Fibroblast of pulmonary artery (primary cell): Measurements from ENCODE around the gene PON2.
"Not testable (repeated sequence)": the region's sequence is repeated elsewhere in the genome, so short reads cannot be mapped to it uniquely, and the experiment has no call there.

Source experiments
- DNase-seq: peaks from one replicate; pipeline ENCODE4 v3.0.0-alpha.2; 2010; ENCODE audit warnings: low read depth
- H3K4me3 ChIP-seq: replicated peaks from 2 replicates; pipeline ENCODE4 v1.5.1; 2011; ENCODE audit warnings: low read depth, mild to moderate bottlenecking, control low read depth, low read length, moderate library complexity
- TF ChIP-seq, protein P1 (sequence below): IDR thresholded peaks from 2 replicates; pipeline ENCODE4 v1.5.1; 2011; ENCODE audit warnings: mild to moderate bottlenecking, control low read depth, low read length, inconsistent platforms; ENCODE audit errors: missing control alignments

The PON2 gene

DNA sequence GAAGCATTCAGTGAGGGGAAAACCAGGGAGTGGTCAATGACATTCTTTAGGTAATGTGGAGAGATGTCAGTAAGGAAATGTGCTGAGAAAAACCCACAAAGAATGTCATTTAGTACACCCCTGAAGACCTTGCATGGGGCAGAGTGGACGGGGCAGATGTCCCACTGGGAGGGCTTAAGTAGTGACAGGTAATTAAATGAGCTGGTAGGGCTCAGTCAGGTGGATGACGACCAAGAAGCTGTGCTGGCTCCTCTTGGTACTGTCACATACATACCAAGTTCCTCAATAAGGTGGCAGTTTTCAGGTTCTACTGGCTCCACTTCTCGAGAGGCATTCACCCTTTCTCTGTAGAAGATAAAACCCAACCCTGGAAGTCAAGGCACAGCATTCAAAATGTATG, 40.5 kb downstream of the PON2 start:
- no peak overlapping the region for H3K4me3 ChIP-seq
- DNase-seq: no peak
- TF ChIP-seq, protein P1, sequence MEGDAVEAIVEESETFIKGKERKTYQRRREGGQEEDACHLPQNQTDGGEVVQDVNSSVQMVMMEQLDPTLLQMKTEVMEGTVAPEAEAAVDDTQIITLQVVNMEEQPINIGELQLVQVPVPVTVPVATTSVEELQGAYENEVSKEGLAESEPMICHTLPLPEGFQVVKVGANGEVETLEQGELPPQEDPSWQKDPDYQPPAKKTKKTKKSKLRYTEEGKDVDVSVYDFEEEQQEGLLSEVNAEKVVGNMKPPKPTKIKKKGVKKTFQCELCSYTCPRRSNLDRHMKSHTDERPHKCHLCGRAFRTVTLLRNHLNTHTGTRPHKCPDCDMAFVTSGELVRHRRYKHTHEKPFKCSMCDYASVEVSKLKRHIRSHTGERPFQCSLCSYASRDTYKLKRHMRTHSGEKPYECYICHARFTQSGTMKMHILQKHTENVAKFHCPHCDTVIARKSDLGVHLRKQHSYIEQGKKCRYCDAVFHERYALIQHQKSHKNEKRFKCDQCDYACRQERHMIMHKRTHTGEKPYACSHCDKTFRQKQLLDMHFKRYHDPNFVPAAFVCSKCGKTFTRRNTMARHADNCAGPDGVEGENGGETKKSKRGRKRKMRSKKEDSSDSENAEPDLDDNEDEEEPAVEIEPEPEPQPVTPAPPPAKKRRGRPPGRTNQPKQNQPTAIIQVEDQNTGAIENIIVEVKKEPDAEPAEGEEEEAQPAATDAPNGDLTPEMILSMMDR: no peak

GRCh38 chr7:95391761-95392160, 43.1 kb downstream of the PON2 start:
- DNase-seq: peak; percentile 23

GRCh38 chr7:95389516-95389915, 45.3 kb downstream of the PON2 start:
- H3K4me3 ChIP-seq: no peak overlapping the region
- TF ChIP-seq, protein P1: no peak
- no peak for DNase-seq

More at GRCh38 chr7:95391761-95392160, 43.1 kb downstream of the PON2 start:
- no peak overlapping the region for H3K4me3 ChIP-seq
- TF ChIP-seq, protein P1: no peak

GRCh38 chr7:95379457-95379856, 55.4 kb downstream of the PON2 start:
- DNase-seq, H3K4me3 ChIP-seq: not testable (repeated sequence)

DNA sequence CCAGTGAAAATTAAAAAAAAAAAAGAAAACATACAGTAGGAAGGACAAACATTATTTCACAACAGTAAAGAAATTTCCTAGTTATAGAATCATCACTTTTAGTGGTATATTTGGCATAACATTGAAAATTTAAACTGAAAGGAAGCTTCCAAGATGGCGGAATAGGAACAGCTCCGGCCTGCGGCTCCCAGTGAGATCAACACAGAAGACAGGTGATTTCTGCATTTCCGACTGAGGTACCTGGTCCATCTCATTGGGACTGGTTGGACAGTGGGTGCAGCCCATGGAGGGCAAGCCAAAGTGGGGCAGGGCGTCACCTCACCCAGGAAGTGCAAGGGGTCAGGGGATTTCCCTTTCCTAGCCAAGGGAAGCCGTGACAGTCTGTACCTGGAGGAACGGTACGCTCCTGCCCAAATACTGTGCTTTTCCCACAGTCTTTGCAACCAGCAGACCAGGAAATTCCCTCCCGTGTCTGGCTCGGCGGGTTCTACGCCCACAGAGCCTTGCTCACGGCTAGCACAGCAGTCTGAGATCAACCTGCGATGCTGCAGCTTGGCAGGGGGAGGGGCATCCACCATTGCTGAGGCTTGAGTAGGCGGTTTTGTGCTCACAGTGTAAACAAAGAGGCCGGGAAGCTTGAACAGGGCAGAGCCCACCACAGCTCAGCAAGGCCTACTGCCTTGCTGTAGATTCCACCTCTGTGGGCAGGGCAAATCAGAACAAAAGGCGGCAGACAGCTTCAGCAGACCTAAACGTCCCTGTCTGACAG, 58.0 kb downstream of the PON2 start:
- DNase-seq: no peak
- no peak overlapping the region for H3K4me3 ChIP-seq
- TF ChIP-seq, protein P1: no peak

GRCh38 chr7:95375591-95376257, 59.1 kb downstream of the PON2 start:
- TF ChIP-seq, protein P1: no peak
- H3K4me3 ChIP-seq: no peak overlapping the region
- no peak for DNase-seq

- TF ChIP-seq, protein P1: no peak
- no peak overlapping the region for H3K4me3 ChIP-seq
- DNase-seq: no peak
These were observed 61.5 kb downstream of the PON2 start for GRCh38 chr7:95373323-95373722.
